HCT116 (cell line): ENCODE data around the gene CYGB.

Experiments
- EGR1 ChIP-seq: IDR thresholded peaks from 2 replicates; pipeline ENCODE4 v1.6.1; 2012; ENCODE audit warnings: low read depth
- EZH2 ChIP-seq: fragments of 200-600 bp; sonication (generic); IDR thresholded peaks from 2 replicates; pipeline ENCODE4 v1.6.1; 2017; ENCODE audit warnings: antibody characterized with exemption, mixed run types
- POLR2A ChIP-seq: IDR thresholded peaks from 2 replicates; pipeline ENCODE4 v1.7.0; 2011; ENCODE audit warnings: borderline replicate concordance; ENCODE audit not compliant: insufficient read depth, insufficient read length; ENCODE audit errors: extremely low read depth
- POLR2AphosphoS5 ChIP-seq: IDR thresholded peaks from 2 replicates; pipeline ENCODE4 v1.6.1; 2011; ENCODE audit warnings: mild to moderate bottlenecking, low read depth, low read length, moderate library complexity
- SIN3A ChIP-seq: IDR thresholded peaks from 2 replicates; pipeline ENCODE4 v1.6.1; 2012; ENCODE audit warnings: low read depth
- SP1 ChIP-seq: IDR thresholded peaks from 2 replicates; pipeline ENCODE4 v1.6.1; 2012; ENCODE audit warnings: low read depth
- SRF ChIP-seq: IDR thresholded peaks from 2 replicates; pipeline ENCODE4 v1.6.1; 2012; ENCODE audit warnings: low read depth
- TF ChIP-seq, protein P1 (sequence below), 3 experiments: fragments of 200-600 bp in 1 of 3; sonication (generic) in 1 of 3; IDR thresholded peaks in 2 of 3; conservative IDR thresholded peaks in 1 of 3; 2 replicates each; pipeline ENCODE4 v1.5.1; 2012 to 2017; ENCODE audit warnings: low read depth in 2 of 3, low read length in 2 of 3, antibody characterized with exemption in 1 of 3, borderline replicate concordance in 1 of 3, control low read depth in 1 of 3, mild to moderate bottlenecking in 1 of 3, mixed read lengths in 1 of 3, mixed run types in 1 of 3, moderate library complexity in 1 of 3; ENCODE audit not compliant: insufficient read depth in 1 of 3
- TF ChIP-seq, protein P2 (sequence below): IDR thresholded peaks from 2 replicates; pipeline ENCODE4 v1.6.1; 2012; ENCODE audit warnings: low read depth

DNA sequence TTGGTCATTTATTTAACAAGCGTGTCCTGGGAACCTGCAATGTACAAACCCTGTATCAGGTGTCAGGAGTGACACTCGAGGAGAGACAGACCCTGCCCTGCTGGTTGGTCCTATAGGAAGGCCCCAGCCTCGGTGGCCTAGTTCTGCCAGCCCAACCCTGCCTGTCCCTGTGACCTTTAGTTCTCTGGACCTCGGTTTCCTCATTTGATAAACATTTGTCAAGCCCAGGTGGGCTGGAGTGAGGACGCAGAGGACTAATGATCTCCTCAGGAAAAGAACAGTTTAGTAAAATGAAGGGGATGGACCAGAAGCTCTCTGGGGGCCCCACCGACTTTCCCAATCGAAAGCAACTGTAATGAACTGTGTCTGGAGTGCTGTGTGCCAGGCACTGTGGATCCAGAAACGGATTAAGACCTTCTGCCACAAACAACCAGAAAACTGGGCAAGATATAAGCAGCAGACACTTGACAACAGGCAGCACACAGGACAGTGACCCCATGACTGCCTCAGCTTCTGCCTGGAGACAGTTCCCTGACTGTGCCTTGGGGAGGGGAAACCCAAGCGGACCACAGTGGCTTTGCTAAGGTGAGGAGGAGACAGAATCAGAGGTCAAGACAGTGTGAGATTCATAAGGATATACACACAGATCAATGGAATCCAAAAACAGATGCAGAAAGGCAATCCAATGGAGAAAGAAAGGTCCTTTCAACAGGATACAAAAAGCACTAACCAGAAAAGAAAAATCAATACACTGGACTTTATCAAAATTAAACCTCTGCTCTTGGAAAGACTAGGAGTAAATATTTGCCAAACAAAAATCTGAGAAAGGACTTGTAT lies 11.1 kb upstream of the CYGB start:
- TF ChIP-seq, protein P1, sequence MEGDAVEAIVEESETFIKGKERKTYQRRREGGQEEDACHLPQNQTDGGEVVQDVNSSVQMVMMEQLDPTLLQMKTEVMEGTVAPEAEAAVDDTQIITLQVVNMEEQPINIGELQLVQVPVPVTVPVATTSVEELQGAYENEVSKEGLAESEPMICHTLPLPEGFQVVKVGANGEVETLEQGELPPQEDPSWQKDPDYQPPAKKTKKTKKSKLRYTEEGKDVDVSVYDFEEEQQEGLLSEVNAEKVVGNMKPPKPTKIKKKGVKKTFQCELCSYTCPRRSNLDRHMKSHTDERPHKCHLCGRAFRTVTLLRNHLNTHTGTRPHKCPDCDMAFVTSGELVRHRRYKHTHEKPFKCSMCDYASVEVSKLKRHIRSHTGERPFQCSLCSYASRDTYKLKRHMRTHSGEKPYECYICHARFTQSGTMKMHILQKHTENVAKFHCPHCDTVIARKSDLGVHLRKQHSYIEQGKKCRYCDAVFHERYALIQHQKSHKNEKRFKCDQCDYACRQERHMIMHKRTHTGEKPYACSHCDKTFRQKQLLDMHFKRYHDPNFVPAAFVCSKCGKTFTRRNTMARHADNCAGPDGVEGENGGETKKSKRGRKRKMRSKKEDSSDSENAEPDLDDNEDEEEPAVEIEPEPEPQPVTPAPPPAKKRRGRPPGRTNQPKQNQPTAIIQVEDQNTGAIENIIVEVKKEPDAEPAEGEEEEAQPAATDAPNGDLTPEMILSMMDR (IDR thresholded peaks at IDR 0.05 in 2 of 3, conservative IDR thresholded peaks at IDR 0.05 in 1 of 3; ENCODE audit: borderline replicate concordance in 1 of 3, insufficient read depth in 1 of 3, low read depth in 2 of 3, low read length in 2 of 3) = no peak
- TF ChIP-seq, protein P2, sequence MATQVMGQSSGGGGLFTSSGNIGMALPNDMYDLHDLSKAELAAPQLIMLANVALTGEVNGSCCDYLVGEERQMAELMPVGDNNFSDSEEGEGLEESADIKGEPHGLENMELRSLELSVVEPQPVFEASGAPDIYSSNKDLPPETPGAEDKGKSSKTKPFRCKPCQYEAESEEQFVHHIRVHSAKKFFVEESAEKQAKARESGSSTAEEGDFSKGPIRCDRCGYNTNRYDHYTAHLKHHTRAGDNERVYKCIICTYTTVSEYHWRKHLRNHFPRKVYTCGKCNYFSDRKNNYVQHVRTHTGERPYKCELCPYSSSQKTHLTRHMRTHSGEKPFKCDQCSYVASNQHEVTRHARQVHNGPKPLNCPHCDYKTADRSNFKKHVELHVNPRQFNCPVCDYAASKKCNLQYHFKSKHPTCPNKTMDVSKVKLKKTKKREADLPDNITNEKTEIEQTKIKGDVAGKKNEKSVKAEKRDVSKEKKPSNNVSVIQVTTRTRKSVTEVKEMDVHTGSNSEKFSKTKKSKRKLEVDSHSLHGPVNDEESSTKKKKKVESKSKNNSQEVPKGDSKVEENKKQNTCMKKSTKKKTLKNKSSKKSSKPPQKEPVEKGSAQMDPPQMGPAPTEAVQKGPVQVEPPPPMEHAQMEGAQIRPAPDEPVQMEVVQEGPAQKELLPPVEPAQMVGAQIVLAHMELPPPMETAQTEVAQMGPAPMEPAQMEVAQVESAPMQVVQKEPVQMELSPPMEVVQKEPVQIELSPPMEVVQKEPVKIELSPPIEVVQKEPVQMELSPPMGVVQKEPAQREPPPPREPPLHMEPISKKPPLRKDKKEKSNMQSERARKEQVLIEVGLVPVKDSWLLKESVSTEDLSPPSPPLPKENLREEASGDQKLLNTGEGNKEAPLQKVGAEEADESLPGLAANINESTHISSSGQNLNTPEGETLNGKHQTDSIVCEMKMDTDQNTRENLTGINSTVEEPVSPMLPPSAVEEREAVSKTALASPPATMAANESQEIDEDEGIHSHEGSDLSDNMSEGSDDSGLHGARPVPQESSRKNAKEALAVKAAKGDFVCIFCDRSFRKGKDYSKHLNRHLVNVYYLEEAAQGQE = no peak
- TF ChIP-seq POLR2A (no peak), EZH2 (no peak), POLR2AphosphoS5 (no peak), SP1 (no peak), SRF (no peak), EGR1 (no peak), SIN3A (no peak)
